ENCODE data around the gene ATP1A2.

Gene ATP1A2

DNA sequence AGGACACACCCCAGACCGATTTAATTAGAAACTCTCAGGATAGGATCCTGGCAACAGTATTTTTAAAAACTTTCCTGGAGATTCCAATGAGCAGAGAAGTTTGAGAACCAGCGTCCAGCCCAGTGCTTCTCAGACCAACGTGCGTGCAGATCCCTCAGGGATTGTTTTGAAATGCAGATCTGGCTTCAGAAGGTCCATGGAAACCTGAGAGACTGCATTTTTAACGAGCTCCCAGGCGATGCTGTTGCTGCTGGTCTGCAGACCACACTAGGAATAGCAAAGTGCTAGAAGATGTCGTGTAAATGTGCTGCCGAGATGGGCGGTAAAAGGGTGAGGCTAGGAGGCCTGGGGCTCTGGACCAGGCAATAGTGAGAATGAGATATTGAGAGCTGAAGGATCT lies 56.4 kb downstream of the ATP1A2 start:
- no peak for DNase-seq (ENCODE audit: low read depth in 2 of 2)

DNA sequence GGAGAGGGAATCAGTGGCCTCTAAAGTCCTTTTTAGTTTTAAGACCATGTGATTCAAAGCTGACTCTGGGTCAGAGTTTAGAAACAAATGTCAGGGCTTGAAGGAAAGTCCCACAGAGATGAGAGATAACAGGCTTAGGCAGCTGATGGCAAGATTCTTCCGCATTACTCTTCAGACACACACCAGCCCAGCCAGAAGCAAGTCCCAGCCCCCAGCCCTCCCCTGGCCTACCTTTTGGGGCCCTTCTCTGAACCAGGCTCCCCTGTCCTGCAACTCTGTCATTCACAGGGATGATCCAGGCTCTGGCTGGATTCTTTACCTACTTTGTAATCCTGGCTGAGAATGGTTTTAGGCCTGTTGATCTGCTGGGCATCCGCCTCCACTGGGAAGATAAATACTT lies 61.7 kb downstream of the ATP1A2 start:
- no peak for DNase-seq (ENCODE audit: low read depth in 2 of 2)

DNA sequence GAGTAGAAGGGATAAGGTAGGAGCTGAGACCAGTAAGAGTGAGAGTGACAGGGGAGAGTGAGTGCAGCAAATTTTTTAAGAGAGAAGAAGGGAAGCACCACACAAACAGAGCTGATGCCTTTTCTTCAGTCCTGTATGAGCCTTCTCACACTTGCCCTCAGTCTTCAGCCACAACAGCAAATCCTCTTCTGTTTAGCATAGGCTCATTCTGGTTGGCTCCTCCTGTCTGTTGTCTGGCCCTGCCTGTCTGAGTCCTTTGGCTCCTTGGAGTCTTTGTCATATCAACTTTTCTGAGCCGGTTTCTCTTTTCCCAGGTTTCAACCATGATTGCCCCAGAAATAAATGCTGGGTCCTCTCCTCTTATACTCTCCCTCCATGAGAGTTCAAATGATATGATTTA lies 62.1 kb downstream of the ATP1A2 start:
- no peak for DNase-seq (ENCODE audit: low read depth in 2 of 2)

DNA sequence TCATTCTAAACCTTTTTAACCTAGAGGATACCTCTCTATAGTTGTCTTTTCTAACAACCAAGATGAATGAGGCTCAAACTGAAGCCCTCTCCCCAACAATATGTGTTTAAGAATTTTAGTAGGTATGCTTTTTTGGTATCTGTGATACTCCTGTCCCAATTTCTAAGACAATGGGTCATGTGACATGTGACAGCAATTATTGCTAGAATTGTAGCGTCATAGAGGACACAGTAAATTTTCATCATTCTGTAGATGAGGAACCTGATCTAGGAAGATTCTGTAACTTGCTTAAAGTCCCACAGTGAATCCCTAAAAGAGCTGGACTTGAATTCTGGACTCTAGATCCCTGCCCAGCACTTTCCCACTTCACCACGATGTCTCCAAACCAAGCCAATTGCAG lies 63.2 kb downstream of the ATP1A2 start:
- DNase-seq (ENCODE audit: low read depth in 2 of 2) = no peak

DNA sequence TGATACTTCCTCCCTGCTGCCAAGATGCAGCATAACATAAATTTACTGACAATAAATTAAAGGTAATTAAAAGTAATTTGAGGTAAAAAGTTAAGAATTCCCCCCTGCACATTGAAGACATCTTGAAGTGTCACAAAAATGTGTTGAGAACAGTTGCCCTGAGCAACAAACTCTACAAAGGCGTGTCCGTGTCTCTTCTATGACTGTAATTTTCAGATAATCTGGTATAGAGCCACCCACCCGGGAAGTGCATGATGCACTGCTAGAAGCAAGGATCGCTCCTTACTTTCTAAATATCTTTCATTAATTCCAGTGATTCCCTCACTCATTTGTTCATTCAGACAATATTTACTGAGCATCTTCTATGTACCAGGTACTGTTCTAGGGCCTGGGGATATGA lies 63.8 kb downstream of the ATP1A2 start:
- DNase-seq (ENCODE audit: low read depth in 2 of 2) = no peak

DNA sequence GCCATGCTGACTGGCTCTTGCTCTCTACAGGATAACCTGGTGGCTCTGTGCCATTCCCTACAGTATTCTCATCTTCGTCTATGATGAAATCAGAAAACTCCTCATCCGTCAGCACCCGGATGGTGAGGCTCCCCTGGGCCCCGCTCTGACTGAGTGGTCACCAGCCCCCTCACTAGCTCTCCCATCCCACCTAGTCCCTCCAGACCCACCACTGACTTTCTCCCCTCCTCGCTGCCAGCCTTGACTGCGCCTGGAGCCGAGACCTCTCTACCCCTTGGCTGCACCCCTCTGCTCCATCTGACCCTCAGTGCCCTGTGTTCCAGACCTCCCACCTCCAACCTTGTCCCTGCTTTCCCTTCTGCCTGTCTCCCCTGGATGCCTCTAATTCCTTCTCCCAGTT lies 70.7 kb downstream of the ATP1A2 start:
- no peak for DNase-seq (ENCODE audit: low read depth in 2 of 2)

DNA sequence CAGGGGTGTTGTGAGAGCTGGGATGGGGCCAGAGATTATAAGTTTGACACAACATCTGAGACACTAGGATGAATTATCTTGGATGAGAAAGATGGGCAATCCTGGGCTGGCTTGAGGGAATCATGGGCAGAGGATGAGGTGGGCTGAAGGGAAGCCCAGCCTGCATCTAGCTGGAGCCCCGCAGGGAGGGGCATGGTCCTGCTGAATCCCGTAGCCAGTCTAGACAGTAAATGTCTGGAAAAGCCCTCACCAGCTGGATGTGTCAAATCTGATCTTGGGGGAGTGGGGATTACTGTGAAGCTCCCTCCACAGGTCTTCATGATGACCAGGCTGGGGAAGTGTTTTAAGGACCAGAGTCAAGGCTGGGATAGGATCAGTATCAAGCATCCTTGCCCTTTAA lies 71.2 kb downstream of the ATP1A2 start:
- DNase-seq (ENCODE audit: low read depth in 2 of 2) = no peak

DNA sequence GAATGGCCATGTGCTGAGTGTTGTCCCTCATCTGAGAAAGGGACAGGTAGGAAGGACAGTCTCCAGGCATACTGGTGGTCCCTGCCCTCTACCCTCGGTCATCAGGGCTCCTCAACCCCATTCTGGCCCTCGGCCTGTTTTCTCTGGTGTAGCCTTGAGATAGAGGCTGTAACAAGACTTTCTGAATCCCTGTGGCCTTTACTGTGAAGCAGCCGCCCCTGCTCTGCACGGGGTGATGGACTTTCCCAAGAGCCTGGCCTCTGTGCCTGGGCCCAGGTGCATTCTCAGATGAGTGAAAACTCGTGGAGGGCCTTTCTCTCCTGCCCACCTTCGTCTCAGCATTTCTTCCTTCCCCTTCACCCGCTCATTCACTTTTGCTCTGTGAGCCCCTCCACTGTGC lies 71.8 kb downstream of the ATP1A2 start:
- no peak for DNase-seq (ENCODE audit: low read depth in 2 of 2)

DNA sequence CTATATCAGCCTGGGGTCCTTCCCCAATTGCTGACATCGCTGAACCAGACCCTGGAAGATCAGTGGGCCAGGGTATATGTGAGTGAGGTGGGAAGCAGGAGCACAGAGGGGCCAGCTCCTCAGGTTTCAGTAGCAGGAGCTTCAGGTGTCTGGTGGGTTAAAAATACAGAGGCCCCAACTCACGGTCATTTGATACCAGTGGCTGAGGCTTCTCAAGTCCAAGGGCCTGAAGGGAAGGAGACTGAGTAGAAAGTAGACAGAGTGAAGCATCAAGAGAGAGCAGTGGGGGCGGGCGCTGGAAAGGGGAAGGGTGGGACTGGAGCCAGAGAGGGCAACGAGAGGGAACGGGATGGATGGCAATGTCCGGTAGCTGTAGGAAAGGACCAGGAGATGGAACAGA lies 72.8 kb downstream of the ATP1A2 start:
- no peak for DNase-seq (ENCODE audit: low read depth in 2 of 2)

DNA sequence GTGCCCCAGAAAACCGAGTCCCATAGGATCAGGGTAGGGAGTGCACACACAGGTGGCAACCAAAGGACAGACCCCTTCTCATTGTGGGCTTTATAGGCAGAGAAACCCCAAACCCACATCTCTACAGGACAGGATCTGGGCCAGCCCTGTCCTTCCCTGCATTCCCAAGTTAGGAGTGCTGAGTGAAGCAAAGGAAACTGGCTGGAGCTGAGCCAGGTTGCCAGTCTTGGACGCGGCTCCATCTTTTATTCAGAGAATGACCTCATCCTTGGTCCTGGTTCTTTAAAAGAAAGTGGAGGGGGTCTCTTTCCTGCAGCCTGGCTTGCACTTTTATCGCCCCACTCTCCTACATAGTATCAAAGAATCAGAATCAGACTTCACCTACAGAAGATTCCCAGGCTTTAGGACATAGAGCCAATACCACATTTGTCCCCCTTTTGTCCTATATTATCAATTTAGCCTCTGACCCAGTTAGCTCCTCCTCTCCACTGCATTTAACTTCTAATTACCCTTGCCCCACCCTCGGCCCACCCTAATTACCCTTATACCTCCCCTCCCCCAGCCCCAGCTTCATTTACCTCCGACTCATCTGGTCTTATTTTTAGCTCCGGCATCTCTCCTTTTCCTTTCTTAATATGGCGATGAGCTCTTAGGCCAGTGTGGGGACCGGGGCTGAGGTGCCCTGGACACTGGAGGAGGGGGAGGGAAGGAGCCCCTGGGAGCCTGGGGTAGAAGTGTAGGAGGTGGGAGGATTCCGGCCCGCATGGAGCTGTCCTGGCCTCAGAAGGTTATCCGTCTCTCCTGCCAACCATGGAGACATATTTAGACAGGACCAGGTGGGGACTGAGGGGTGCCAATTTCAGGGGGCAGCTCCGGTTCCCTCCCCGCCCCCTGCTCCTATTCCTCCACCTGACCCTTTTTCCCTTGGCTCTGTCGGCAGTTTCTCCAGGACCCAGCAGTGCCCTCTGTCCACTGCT lies 74.4 kb downstream of the ATP1A2 start, which contains the start of gene CASQ1:
Gene CASQ1 (plus strand): TSS at position 927 of the 977 bp plus-strand sequence. CDS start 177 bp downstream, outside the sequence.
- no peak for DNase-seq (ENCODE audit: low read depth in 2 of 2)

DNA sequence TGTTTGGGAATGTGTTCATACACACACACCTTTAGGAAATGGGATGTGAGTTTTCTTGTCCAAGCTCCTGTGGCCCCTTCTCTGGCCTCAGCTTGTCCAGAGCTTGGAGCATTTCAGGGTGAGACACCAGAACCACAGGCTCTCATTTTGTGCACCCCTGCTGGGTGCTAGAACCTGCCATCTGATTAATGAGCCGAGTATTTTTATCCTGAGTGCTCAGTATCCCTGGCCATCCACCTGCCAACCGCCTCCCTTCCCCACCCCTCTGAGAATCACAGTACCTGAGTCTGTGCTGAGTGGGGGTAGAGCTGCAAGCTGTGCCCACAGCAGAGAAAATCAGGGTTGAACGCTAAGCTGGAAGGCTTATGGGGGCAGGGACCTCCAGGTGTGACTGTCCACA lies 76.2 kb downstream of the ATP1A2 start:
- DNase-seq (ENCODE audit: low read depth in 2 of 2) = no peak

DNA sequence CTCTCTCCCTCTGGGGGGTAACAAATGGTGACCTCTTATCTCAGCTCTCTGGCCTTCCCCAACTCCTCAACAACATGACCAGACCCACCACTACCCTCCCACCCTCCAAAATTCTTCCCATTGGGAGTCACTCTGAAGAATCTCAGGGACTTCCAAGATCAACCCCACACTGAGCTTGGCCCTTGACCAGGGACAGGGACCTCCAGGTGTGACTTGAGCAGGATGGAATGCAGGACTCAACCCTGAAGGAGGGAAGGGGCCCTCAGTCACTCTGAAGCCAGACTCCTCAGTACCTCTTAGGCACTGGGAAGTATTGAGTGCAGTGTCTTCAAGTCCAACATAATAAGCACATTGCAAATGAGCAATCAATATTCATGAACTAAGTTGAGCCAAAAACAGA lies 76.7 kb downstream of the ATP1A2 start:
- no peak for DNase-seq (ENCODE audit: low read depth in 2 of 2)

Measured in stimulated activated CD4-positive, alpha-beta T cell treated with anti-CD3 and anti-CD28 coated beads, Interleukin-4, amount 100 ng/mL, for 48 hours (primary cell).